ENCODE data around the gene IST1. TPM values are rescaled to one million over a fixed set of nuclear protein-coding genes. Genes with fewer than 3 reads are reported as not detected.
A peak's percentile ranks its signal among the peaks of the same experiment; 100 is the strongest.

The IST1 gene
- total and polyA plus RNA-seq, 2 experiments from 2014 or later: 102 to 175 TPM

DNA sequence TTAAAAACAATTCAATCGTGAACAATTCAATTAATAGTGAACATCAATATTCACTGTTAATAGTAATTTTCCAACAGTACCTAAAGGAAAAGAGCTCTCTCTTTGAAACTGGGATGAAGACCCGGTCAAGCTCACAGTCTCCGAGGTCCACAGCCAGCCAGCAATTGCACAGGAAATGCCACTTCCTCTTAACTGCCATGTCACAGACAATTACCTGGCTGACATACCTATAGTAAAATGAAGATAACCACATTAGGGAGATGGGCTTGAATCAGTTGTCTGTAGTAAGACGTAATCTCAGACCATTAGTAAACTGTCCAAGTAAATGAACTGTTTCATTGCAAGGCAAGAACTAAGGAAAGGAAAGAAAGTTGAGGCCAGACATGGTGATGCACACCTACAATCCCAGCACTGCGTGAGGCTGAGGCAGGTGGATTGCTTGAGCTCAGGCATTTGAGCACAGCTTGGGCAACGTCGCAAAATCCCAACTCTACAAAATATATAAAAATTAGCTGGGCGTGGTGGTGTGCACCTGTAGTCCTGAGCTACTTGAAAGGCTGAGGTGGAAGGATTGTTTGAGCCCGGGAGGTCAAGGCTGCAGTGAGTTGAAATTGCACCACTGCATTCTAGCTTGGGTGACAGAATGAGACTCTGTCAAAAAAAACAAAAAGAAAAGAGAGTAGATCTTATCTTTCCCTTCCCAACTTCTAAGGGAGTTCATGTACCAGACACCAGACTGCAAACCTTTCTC is 68.0 kb downstream of the IST1 start:
- H3K9me3 ChIP-seq (ENCODE audit: low read depth): no peaks in the 10 kb centered on the region
- no peaks in the 10 kb centered on the region for H3K27me3 ChIP-seq (replicated peaks; ENCODE audit: insufficient read depth)
- 71 to 74% methylated on average over 9 of the region's 9 CpGs for WGBS, 2 experiments (ENCODE audit: low coverage in 1 of 2, low lambda C conversion rate in 2 of 2, missing lambda C conversion rate in 2 of 2)
- no peak overlapping the region for H2AFZ ChIP-seq
- no peaks in the 10 kb centered on the region for H3F3A ChIP-seq (ENCODE audit: insufficient read depth)
- H3K4me2 ChIP-seq (ENCODE audit: unreplicated experiment): no peak overlapping the region
- TF ChIP-seq EZH2phosphoT487 (IDR thresholded peaks at IDR 0.05; ENCODE audit: insufficient read depth, low read depth) (no peak), EZH2 (IDR thresholded peaks at IDR 0.05; ENCODE audit: insufficient read depth, poor library complexity, severe bottlenecking) (no peak)
- in situ Hi-C loops (cut with MboI): no loop called here
- no peaks in the 10 kb centered on the region for H3K36me3 ChIP-seq (ENCODE audit: low read depth)
- DNase-seq: no peak
- H3K27ac ChIP-seq: no peak overlapping the region
- no peaks in the 10 kb centered on the region for H3K9me2 ChIP-seq (ENCODE audit: insufficient read depth)
- no peaks in the 10 kb centered on the region for H3K79me2 ChIP-seq (ENCODE audit: insufficient read depth)
- no peak overlapping the region for H3K4me3 ChIP-seq
- H3K4me1 ChIP-seq (ENCODE audit: insufficient read depth): peaks cover 5% of the 10 kb centered on the region; the same call in 1 of the 2 replicates
- no peak overlapping the region for H3K9ac ChIP-seq
- no peaks in the 10 kb centered on the region for H4K20me1 ChIP-seq (ENCODE audit: insufficient read depth)

DNA sequence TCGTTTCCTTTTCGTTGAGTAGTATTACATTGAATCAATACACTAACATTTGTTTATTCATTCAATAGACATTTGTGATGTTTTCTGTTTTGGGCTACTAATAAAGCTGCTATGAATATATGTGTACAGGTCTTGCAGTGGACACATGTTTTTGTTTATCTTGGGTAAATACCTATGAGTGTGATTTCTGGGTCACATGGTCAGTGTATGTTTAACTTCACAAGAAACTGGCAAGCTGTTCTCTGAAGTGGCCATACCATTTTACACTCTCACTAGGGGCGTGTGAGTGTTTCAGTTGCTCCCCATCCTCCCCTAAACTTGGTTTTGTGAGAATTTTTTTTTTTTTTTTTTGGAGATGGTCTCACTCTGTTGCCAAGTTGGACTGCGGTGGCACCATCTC is 69.9 kb downstream of the IST1 start:
- WGBS, 2 experiments (ENCODE audit: low coverage in 1 of 2, low lambda C conversion rate in 2 of 2, missing lambda C conversion rate in 2 of 2): 81 to 92% methylated on average over 4 of the region's 4 CpGs
- H3K4me2 ChIP-seq (ENCODE audit: unreplicated experiment): no peak overlapping the region
- H3K9me2 ChIP-seq (ENCODE audit: insufficient read depth): no peaks in the 10 kb centered on the region
- in situ Hi-C loops (cut with MboI): no loop called here
- TF ChIP-seq EZH2 (IDR thresholded peaks at IDR 0.05; ENCODE audit: insufficient read depth, poor library complexity, severe bottlenecking) (no peak), EZH2phosphoT487 (IDR thresholded peaks at IDR 0.05; ENCODE audit: insufficient read depth, low read depth) (no peak)
- peaks cover 5% of the 10 kb centered on the region; the same call in 1 of the 2 replicates for H3K4me1 ChIP-seq (ENCODE audit: insufficient read depth)
- H3K79me2 ChIP-seq (ENCODE audit: insufficient read depth): no peaks in the 10 kb centered on the region
- no peaks in the 10 kb centered on the region for H3K27me3 ChIP-seq (replicated peaks; ENCODE audit: insufficient read depth)
- no peaks in the 10 kb centered on the region for H3K36me3 ChIP-seq (ENCODE audit: low read depth)
- H3K27ac ChIP-seq: no peak overlapping the region
- H4K20me1 ChIP-seq (ENCODE audit: insufficient read depth): no peaks in the 10 kb centered on the region
- no peak overlapping the region for H3K4me3 ChIP-seq
- no peaks in the 10 kb centered on the region for H3F3A ChIP-seq (ENCODE audit: insufficient read depth)
- no peak for DNase-seq
- H3K9ac ChIP-seq: no peak overlapping the region
- no peaks in the 10 kb centered on the region for H3K9me3 ChIP-seq (ENCODE audit: low read depth)
- no peak overlapping the region for H2AFZ ChIP-seq

DNA sequence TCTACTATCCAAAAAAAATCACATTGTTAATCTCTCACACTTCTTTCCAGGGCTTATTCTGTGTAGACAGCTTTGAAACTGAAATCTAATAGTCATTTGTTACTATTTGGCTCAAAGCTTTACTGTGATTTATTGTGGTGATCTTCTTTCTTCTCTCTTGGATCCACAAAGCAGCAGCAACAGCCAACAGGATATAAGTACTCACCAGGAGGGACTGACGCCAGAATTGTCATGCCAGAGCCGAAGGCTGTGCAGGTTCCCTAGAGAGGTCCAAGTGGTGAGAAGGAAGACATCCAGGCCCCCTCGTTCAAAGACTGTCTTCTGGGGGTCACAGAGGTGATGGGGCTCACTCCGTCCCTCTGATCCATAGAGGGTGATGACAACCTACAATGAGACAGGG is 71.6 kb downstream of the IST1 start:
- H3F3A ChIP-seq (ENCODE audit: insufficient read depth): no peaks in the 10 kb centered on the region
- H3K27me3 ChIP-seq (replicated peaks; ENCODE audit: insufficient read depth): no peaks in the 10 kb centered on the region
- in situ Hi-C loops (cut with MboI): no loop called here
- 0 out of 2 replicates have a peak, but pooled peaks cover under 1% of the 10 kb centered on the region for H3K4me1 ChIP-seq (ENCODE audit: insufficient read depth)
- H3K79me2 ChIP-seq (ENCODE audit: insufficient read depth): no peaks in the 10 kb centered on the region
- TF ChIP-seq EZH2phosphoT487 (IDR thresholded peaks at IDR 0.05; ENCODE audit: insufficient read depth, low read depth) (no peak), EZH2 (IDR thresholded peaks at IDR 0.05; ENCODE audit: insufficient read depth, poor library complexity, severe bottlenecking) (no peak)
- H4K20me1 ChIP-seq (ENCODE audit: insufficient read depth): no peaks in the 10 kb centered on the region
- no peak overlapping the region for H3K27ac ChIP-seq
- H3K4me3 ChIP-seq: no peak overlapping the region
- WGBS, 2 experiments (ENCODE audit: low coverage in 1 of 2, low lambda C conversion rate in 2 of 2, missing lambda C conversion rate in 2 of 2): 30 to 33% methylated on average over 4 of the region's 4 CpGs
- H3K36me3 ChIP-seq (ENCODE audit: low read depth): no peaks in the 10 kb centered on the region
- no peaks in the 10 kb centered on the region for H3K9me2 ChIP-seq (ENCODE audit: insufficient read depth)
- H2AFZ ChIP-seq: no peak overlapping the region
- H3K4me2 ChIP-seq (ENCODE audit: unreplicated experiment): no peak overlapping the region
- no peak overlapping the region for H3K9ac ChIP-seq
- no peaks in the 10 kb centered on the region for H3K9me3 ChIP-seq (ENCODE audit: low read depth)
- DNase-seq: peak; percentile 14

DNA sequence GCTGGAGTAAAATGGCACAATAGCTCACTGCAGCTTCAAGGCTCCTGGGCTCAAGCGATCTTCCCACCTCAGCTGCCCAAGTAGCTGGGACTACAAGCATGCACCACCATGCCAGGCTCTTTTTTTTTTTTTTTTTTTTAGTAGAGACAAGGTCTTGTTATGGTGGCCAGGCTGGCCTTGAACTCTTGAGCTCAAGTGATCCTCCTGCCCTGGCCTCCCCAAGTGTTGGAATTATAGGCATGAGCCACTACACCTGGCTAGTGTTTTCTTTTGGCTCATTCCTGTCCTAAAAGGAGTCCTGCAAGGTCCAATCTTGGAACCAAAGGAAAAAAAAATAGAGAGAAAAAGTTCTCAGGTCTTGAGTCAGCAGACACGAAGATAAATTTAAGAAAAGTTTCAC is 74.0 kb downstream of the IST1 start:
- Histone ChIP-seq H3K9me3 (ENCODE audit: low read depth) (no peaks in the 10 kb centered on the region), H3K79me2 (ENCODE audit: insufficient read depth) (no peaks in the 10 kb centered on the region), H3K27ac (no peak overlapping the region), H3K4me2 (ENCODE audit: unreplicated experiment) (no peak overlapping the region), H3K4me1 (ENCODE audit: insufficient read depth) (no peaks in the 10 kb centered on the region), H4K20me1 (ENCODE audit: insufficient read depth) (no peaks in the 10 kb centered on the region), H3K36me3 (ENCODE audit: low read depth) (no peaks in the 10 kb centered on the region), H3K9me2 (ENCODE audit: insufficient read depth) (no peaks in the 10 kb centered on the region), H3K4me3 (no peak overlapping the region), H3K27me3 (replicated peaks; ENCODE audit: insufficient read depth) (no peaks in the 10 kb centered on the region), H3K9ac (no peak overlapping the region), H2AFZ (no peak overlapping the region), H3F3A (ENCODE audit: insufficient read depth) (no peaks in the 10 kb centered on the region)
- in situ Hi-C loops (cut with MboI): no loop called here
- no peak for DNase-seq
- 70 to 79% methylated on average over 2 of the region's 2 CpGs for WGBS, 2 experiments (ENCODE audit: low coverage in 1 of 2, low lambda C conversion rate in 2 of 2, missing lambda C conversion rate in 2 of 2)
- no peak for TF ChIP-seq EZH2 (IDR thresholded peaks at IDR 0.05; ENCODE audit: insufficient read depth, poor library complexity, severe bottlenecking)
- TF ChIP-seq EZH2phosphoT487 (IDR thresholded peaks at IDR 0.05; ENCODE audit: insufficient read depth, low read depth): no peak
